ENCODE results near the gene GPC5.

- no peak for TF ChIP-seq CTCF (IDR thresholded peaks at IDR 0.05)
- no peak for TF ChIP-seq POLR2A (IDR thresholded peaks at IDR 0.05)
These were observed 1474.6 kb downstream of the GPC5 start for GRCh38 chr13:92873029-92873428.
